ENCODE data around the gene MAP3K6.

Gene MAP3K6

DNA sequence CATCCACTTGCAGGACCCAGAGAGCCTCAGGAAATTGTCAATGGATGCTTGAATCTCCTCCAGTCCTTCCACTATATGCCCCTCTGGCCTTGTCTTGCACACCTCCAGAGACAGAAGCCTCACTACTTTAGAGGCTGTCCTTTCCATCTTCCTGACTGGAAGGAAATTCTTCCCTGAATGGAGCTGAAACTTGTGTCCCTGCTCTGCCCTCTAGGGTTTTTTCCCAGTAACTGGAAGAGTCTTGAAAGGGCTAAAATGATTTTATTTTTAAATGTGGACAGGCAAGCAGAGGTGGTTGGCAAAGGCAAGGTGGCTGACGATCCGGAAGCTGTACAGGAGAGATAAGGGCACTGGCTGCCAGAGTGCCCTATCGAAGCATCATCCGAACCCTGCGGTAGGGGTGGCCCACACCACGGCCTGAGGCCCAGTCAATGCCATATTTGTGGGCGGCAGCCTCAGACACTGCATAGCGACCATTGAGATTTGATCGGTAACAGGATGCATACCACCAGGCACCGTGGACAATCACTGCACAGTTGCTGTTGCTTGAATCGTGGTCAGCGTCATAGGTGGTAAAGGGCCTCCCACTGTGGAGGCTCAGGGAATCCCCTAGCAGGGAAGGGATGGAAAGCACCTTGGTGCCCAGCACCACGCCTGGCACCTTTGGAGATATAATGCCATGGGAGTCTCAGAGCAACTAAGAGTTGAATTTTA lies 2.3 kb upstream of the MAP3K6 start:
- no peak for TF ChIP-seq POLR2A (IDR thresholded peaks at IDR 0.05; ENCODE audit: extremely low read depth, insufficient read length)
- TF ChIP-seq, protein P1, sequence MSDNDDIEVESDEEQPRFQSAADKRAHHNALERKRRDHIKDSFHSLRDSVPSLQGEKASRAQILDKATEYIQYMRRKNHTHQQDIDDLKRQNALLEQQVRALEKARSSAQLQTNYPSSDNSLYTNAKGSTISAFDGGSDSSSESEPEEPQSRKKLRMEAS (IDR thresholded peaks at IDR 0.05; ENCODE audit: low read depth, low read length), result no peak
- TF ChIP-seq, protein P2, sequence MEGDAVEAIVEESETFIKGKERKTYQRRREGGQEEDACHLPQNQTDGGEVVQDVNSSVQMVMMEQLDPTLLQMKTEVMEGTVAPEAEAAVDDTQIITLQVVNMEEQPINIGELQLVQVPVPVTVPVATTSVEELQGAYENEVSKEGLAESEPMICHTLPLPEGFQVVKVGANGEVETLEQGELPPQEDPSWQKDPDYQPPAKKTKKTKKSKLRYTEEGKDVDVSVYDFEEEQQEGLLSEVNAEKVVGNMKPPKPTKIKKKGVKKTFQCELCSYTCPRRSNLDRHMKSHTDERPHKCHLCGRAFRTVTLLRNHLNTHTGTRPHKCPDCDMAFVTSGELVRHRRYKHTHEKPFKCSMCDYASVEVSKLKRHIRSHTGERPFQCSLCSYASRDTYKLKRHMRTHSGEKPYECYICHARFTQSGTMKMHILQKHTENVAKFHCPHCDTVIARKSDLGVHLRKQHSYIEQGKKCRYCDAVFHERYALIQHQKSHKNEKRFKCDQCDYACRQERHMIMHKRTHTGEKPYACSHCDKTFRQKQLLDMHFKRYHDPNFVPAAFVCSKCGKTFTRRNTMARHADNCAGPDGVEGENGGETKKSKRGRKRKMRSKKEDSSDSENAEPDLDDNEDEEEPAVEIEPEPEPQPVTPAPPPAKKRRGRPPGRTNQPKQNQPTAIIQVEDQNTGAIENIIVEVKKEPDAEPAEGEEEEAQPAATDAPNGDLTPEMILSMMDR (IDR thresholded peaks at IDR 0.05; ENCODE audit: low read depth, low read length), result no peak
- no peak for DNase-seq (ENCODE audit: low read depth)
- no peak overlapping the region for H3K4me3 ChIP-seq (ENCODE audit: low read depth, low read length)

DNA sequence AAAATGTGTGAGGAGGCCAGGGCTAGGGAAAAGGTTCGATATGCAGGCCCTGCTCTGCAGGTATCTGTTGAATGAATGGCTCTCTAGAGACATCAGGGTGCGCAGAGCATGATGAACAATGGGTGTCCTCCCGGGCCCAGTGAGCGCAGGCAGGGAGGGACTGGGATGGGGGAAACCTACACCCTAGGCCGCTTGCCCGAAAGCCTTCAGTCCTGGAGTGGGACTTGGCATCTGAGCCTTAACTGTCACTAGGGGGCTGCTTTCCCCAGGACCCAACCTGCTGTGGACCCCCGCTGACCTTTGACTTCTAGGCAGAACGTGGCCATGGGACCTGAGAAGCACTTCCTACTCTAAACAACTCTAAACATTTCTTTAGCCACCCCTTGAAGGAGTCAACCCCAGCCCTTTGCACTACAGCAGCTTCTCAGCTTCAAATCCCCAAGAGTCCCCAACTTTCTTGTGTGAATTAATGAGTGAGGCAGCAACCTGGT lies 444 bp upstream of the MAP3K6 start:
- TF ChIP-seq, protein P1 (IDR thresholded peaks at IDR 0.05; ENCODE audit: low read depth, low read length), result no peak
- TF ChIP-seq MYC (IDR thresholded peaks at IDR 0.05; ENCODE audit: low read depth, low read length), result no peak
- no peak for TF ChIP-seq POLR2A (IDR thresholded peaks at IDR 0.05; ENCODE audit: extremely low read depth, insufficient read length)
- TF ChIP-seq, protein P2 (IDR thresholded peaks at IDR 0.05; ENCODE audit: low read depth, low read length), result no peak
- H3K4me3 ChIP-seq (ENCODE audit: low read depth, low read length), result peak overlapping the region; percentile 81
- DNase-seq (ENCODE audit: low read depth), result no peak

DNA sequence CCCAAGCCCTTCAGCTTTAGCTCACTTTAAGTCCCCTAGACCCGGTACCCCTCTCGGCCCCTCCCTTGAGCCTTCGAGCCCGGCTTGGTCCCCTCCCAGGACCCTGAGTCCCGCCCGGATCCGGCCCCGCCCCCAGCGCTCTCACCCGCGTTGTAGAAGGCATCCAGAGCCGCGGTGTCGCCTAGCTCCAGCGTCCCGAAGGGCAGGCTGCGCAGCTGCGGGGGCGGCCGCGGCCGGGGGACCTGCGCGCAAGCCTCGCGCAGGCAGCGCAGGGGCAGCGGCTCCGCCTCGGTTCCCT lies 699 bp downstream of the MAP3K6 start:
- peak; percentile 93 for DNase-seq (ENCODE audit: low read depth)
- TF ChIP-seq, protein P2 (IDR thresholded peaks at IDR 0.05; ENCODE audit: low read depth, low read length), result no peak
- TF ChIP-seq MYC (IDR thresholded peaks at IDR 0.05; ENCODE audit: low read depth, low read length) (peak; percentile 51; the same call in 1 of the 2 replicates), POLR2A (IDR thresholded peaks at IDR 0.05; ENCODE audit: extremely low read depth, insufficient read length) (peak; percentile 56)
- TF ChIP-seq, protein P1 (IDR thresholded peaks at IDR 0.05; ENCODE audit: low read depth, low read length), result no peak

DNA sequence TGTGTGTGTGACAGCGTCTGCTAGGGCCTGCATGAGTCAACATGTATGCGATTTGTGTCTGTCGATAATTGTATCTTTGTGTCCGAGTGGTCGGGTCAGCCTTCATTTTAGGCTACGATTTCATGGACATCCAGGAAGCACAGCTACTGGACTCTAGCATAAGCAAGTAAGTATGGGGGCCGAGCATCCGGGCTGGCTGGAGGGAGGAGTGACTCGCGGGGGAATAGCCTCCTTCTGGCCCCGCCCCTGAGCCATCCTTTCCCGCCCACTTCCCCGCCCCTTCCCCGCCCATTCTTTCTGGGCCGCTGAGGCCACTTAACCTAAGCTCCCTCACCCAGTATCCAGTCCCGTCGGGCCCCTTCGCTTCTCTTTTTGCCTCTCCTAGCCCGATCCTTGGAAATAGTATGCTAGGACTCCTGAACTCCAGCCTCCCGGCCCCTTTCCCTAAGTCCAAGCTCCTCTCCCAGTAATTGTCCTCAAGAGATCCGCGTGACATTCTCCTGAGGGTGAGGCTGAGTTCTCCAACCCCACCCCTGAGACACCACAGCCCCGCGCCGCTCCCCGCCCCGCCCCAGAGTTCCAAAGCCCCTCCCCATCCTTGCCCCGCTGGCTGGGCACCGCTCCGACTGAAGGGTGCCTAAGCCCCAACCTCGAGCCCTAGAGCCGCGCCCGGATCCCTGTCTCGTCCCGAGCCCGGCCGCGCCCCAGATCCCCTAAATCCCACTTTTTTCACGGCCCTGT lies 1.2 kb downstream of the MAP3K6 start:
- peak overlapping the region; percentile 66 for H3K4me3 ChIP-seq (ENCODE audit: low read depth, low read length)
- peak; percentile 71 for TF ChIP-seq MYC (IDR thresholded peaks at IDR 0.05; ENCODE audit: low read depth, low read length)
- peak; percentile 45 for TF ChIP-seq POLR2A (IDR thresholded peaks at IDR 0.05; ENCODE audit: extremely low read depth, insufficient read length)
- TF ChIP-seq, protein P1 (IDR thresholded peaks at IDR 0.05; ENCODE audit: low read depth, low read length), result peak; percentile 19
- TF ChIP-seq, protein P2 (IDR thresholded peaks at IDR 0.05; ENCODE audit: low read depth, low read length), result no peak
- DNase-seq (ENCODE audit: low read depth), result peak; percentile 89

More for the DNA sequence above, 699 bp downstream of the MAP3K6 start:
- H3K4me3 ChIP-seq (ENCODE audit: low read depth, low read length), result peak overlapping the region; percentile 66

DNA sequence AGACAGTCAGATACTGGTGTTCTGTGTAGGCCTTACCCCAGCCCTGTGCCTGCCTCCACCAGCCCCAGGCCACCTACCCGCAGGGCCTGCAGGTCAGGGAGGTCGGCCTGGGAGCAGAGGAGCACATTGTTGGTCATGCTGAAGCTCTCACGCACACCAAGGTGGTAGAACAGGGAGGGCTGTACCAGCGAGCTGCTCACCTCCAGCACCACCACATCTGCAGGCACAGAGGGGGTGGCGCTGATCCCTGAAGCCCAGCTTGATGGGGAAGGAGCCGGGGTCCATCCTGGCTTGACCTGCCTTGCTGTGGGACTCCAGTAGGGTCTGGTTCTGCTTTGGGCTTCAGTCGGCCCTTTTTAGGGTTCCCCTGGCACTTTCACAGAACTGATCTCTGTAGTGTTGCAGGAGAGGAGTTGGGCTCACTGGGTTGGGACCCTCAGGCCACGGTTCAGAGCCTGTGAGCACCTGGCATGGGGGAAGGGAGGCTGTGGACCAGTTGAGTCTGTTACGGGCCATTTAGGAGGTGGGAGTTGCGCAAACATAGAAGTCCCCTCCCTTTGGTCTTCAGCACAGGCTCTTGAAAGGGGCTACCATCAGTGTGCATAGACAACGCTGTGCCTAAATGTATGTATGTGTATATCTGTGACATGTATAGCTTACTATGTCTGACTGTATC lies 1.9 kb downstream of the MAP3K6 start:
- DNase-seq (ENCODE audit: low read depth), result peak; percentile 40
- peak overlapping the region; percentile 52 for H3K4me3 ChIP-seq (ENCODE audit: low read depth, low read length)
- TF ChIP-seq, protein P1 (IDR thresholded peaks at IDR 0.05; ENCODE audit: low read depth, low read length), result no peak
- TF ChIP-seq MYC (IDR thresholded peaks at IDR 0.05; ENCODE audit: low read depth, low read length) (no peak), POLR2A (IDR thresholded peaks at IDR 0.05; ENCODE audit: extremely low read depth, insufficient read length) (no peak)
- TF ChIP-seq, protein P2 (IDR thresholded peaks at IDR 0.05; ENCODE audit: low read depth, low read length), result no peak
